HG03135 (cell line): ENCODE results near the gene CHMP4A.

Experiments used
- ATAC-seq: cut with Tn5 transposase; IDR thresholded peaks from one replicate; pipeline ENCODE4 v1.9.1; 2021; ENCODE audit warnings: mild to moderate bottlenecking, moderate library complexity; ENCODE audit not compliant: unreplicated experiment

The CHMP4A gene, protein sequence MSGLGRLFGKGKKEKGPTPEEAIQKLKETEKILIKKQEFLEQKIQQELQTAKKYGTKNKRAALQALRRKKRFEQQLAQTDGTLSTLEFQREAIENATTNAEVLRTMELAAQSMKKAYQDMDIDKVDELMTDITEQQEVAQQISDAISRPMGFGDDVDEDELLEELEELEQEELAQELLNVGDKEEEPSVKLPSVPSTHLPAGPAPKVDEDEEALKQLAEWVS

DNA sequence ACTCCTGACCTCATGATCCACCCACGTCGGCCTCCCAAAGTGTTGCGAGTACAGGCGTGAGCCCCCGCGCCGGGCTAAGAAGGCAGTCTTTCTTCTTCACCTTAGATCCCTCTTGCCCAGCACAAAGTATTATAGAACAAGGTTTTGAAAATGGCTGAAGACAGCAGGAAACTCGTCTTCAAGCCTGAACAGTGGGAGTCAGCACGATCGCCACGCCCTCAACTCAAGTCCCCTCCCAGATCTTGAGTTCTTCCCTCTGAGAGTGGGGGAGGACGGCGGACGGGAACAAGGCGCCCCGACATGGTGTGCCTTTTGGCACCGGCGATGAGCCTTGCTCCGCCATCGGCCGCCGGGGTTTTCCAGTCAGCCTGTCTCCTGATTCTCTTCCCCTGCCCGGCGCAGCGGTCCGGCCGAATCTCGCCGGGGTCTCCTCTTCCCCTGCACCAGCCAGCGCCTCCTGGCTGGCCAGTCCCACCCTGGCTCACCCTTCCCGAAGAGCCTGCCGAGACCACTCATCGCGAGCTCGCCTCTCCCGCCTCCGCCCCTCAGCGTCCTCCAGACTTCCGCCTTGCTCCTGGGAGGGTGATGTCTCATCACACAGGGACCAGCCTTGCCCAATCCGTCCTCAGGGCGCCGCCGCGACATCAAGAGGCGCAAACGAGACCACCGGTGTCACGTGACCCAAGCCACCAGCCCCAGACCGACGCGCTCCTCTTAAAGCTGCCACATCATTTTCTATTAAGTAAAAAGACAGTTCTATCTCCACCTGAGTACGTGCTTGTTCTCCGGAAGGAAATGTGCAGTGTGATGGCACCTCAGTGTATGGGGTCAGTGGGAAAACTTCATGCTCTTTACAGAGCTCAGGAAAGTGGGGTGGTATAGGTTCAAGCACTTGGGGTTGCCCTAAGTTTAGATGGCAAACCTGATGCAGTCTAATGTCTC, at the start of gene CHMP4A:
TSS of gene CHMP4A (minus strand) at position 565 of the 942 bp plus-strand sequence. CDS start at position 516, 49 bp downstream.
- ATAC-seq = peak; percentile 73

DNA sequence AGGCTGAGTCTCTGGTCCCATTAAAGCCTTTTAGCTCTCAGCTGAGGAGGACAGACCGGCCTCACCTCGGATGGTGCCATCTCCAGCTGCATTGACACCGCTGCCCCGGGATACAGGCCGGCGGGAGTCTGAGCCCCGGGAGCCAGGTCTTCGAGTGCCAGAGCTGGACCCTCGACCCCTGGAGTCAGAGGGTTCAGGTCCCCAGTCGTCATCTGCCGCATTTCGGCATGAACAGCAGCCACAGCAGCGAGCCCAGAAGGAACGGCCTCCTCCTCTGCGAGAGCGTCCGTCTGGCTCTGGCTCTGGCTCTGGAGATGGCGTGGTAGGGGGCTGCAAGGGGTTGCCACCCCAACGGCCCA, 48.7 kb upstream of the CHMP4A start:
- no peak for ATAC-seq

DNA sequence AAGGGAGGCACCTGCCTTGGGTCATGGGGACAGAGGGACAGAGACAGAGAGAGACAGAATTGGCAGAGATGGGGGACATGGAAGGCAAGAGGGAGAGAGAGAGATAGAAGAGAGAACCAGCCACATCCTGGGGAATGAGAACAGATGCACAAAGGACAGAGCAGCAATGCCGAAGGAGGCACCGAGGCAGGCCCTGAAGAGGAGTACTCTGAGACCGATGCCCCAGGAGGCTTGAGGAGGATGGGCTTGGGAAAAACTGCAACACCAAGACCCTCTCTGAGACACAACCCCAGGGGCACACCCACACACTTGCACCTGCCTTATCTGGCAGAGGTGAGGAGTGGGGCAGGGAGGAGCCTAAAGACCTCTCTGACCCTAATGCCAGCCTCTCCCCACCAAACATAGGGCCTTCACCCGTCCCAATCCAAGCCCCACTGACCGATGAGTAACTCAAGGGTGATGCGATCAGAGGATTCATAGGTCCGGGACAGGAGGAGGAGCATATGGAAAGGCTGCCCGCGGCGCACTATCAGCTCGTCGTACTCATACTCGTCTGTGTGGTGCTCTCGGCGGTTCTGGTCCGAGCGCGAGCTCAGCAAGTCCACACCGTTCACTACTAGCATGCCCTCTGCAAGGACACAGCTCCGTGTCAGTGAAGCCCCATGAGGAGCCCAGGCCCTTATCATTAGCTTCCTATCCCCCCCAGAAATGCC, 48.1 kb upstream of the CHMP4A start:
- no peak for ATAC-seq

DNA sequence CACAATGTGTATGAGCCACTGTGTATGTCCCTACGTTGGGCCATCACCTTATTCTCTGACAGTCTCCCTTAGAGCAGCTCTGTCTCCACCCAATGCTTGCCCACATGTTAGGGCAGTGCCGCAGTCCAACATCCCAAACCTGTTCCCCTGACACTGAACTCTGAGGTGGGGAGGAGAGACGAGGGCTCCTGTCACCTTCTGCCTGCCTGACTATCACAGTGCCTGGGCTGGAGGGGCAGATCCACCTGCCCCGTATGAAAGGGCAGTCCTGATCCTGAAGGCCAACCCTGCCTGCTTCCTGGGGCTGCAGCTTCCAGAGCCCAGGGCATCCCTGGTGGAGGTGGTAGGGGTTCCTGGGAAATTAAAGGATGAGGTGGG, 47.5 kb upstream of the CHMP4A start:
- no peak for ATAC-seq

DNA sequence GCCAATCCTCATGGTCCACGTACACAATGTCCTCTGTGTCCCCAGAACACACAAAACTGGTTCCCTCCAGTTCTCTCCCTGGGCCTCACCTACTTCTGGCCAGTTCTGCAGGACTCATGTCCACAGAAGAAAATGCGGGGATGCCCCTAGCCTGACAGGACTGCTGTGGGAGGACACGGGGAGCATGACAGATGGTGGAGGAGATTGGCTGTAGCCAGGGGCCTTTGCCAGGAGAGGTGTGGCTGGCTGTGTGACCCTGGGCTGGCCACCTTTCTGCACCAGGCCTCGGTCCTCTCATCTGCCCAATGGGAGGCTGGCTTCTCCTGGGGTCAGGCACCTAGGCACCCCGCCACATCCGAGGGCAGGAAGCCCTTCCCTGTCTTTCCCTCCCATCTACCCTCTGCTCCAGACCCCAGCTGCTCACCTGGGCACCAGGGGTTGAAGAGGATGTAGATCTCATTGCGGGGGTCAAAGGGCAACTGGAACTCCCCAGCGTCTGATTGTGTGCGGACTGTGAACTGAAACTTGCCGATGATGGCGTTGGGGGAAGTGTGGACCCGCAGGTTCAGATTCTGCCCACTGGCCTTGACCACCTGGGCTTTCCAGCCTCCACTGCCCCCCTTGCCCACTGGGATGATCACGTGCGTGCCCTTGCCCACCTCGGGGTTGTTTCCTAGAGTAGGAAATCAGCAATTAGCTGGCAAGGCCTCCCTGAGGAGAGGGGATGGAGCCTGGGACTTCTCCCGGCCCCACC, 46.9 kb upstream of the CHMP4A start:
- ATAC-seq = no peak

DNA sequence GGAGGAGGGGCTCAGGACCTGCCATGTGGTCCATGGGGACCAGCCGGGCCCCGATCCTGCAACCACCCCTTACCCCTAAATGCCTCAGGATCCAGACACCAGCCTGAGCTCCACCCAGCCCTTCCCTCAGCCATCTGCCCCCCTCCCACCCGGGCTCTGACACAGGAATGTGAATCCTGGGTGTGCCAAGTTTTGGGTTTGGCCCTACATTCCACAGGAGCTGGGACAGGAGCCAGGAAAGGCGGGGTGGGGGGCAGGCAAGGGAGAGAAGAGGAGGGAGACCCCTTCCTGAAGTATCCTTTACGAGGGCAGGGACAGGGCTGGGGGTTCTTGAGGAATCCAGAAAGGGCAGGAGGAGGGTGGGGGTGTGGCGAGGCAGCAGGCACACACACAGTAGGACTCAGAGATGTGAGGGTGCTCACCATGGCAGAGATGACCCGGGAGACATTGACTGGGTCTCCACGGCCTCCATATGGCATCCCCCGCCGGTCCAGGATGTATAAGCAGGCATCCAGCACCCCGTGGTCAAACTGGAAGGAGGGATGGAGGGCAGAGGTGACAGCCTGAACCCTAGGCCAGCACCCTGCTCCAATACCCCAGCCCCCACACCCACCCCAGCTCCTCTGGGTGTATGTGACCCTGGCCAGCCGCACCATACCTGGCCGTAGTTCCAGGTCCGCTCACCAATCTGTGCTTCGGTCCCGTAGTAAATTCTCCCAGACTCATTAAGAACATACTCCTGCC, 46.2 kb upstream of the CHMP4A start:
- no peak for ATAC-seq

DNA sequence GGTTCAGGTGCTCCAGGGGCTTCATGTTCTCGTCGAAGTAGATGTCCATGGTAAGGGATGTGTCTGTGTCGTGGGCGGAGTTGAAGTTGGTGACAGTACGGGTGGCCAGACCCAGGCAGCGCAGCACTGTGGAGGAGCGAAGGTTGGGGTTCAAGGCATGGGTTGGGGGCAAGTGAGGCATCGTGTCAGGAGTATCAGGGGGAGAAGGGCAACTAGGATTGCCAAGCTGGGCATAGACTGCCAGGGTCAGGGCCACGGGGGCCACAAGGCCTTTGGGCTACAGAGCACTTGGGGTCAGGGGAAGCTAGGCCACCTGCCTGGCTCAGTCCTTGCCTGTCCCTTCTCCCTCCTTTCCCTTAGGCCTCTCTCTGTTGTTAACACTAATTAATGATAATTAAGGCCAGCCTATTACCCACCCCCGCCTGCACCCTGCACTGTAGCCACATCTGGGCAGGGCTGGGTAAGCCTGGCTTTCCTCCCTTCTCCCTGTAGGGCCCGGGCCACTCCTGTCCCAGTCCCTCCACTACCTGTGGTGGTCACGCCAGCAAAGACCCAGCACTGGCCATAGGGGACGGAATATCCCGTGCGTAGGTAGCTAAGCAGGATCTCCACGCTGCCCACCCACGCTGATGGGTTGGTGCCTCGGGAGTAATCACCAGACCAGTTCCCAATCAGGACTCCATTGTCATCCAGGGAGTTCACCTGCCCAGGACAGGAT, 45.4 kb upstream of the CHMP4A start:
- no peak for ATAC-seq

DNA sequence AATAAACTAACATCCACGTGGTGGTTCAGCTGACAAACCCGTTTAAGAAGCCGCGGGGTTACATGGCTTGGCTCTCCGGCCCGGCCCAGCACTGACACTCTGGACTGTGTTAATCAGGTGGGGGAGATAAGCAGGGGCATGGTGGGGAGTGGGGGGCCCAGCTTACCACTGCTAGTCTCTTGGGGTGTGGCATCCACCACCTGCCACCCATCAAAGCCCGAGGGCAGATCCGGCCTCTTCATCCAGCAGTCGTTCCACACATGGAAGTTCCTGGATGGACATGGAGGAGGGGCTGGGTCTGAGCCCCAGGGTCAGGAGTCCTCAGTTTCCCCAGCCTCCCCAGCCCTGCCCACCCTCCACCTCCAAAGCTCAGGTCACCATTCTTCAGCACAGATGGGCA, 44.8 kb upstream of the CHMP4A start:
- no peak for ATAC-seq

DNA sequence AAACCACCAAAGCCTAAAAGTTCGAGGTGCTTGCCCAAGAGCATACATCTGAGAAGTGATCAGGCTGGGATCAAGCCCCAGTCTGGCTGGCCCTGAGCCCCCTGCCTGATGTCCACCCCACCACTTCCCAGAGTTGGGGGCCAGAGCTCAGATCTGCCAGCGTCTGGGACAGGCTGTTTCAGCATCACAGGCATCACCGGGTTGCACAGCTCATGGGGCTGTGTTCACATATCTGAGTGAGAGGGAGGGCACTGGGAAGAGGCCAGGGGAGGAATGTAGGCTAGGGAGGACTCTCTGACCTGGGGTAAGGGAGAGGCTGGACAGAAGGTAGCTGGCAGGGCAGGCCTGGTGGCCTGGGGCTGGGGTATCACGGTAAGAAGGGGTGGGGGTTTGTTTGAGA, 43.7 kb upstream of the CHMP4A start:
- no peak for ATAC-seq

DNA sequence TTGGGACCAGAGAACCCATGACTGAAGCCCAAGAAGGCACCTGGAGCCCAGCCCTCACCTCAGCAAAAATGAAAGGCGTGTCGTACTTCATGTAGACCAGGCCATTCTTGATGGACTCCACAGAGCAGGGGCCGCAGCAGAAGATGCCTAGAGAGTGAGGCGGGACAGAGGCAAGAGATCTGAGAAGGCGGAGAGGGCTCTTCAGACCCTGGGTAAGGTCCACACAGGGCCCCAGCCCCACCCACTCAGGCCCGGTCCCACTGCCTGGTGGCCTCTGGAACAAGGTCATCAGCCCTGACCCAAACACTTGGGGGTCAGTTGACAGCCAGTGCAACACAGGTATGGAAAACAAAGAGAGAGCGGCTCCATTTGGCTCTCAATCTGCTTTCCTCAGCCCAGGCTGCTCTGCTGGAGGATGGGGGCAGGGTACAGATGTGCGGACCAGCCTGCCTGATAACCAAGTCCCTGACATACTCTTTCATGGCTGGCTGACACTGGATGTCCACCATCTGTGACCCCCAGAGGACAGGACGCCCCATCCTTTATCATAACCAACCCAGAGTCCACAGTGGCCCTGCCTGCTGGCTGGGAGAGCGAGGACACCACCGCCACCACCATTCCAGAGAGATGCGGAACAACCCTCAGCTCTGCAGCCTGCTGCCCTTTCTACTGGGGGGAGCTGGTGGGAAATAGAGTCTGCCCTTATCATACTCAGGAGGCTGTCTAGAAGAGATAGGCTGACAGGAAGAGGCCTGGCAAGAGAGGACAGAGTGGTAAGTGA, 42.8 kb upstream of the CHMP4A start:
- no peak for ATAC-seq

DNA sequence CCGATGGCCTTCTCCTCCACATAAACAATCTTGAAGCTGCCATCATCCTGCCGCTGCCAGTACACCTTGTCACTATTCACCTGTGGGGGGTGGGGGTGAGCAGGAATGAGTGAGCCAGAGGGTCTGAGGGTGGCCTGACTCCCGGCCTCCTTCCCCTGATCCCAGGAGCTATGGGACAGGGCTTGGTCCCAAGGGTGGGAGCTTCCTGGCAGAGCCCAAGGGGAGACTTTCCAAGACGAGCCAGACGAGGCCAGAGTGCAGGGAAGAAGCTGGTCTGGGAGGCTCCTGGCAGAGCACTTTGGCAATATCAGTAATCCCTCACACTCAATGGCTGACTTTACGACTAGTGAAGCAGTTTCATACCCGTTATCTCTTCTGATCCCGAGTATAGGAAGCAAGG, 42.1 kb upstream of the CHMP4A start:
- no peak for ATAC-seq

DNA sequence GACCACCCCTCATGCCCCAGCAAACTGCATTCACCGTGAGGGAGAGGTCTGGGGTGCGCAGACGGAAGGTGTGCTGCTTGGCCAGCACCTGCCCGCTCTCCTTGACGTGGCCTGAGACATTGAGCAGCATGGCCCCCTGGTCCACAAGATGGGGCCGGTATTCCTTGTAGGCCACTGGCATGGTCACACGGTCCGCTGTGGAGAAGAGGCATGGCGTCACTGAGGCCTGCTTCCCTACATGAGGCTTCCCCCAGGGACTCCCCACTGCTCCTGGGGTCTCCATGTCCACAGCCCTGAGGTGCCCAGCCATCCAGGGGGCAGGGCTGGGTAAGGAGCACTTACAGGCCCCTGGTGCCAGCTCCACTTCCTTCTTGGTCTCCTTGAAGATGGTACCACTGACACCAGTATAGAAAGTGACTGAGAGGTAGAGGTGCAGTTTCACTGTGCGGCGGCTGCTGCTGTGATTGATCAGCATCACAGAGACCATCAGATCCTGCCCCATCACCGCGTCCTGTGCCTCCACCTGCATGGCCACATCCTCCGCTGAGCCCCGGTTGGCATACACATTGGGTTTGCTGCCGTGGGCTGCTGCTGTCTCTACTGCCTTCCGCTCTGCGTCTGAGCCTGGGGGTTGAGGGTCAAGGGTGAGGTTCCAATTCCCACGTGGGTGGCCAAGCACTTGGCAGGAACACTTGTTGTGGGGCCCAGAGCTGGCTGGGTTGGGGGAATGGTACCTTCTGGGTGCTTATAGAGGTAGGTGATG, 41.5 kb upstream of the CHMP4A start:
- no peak for ATAC-seq

DNA sequence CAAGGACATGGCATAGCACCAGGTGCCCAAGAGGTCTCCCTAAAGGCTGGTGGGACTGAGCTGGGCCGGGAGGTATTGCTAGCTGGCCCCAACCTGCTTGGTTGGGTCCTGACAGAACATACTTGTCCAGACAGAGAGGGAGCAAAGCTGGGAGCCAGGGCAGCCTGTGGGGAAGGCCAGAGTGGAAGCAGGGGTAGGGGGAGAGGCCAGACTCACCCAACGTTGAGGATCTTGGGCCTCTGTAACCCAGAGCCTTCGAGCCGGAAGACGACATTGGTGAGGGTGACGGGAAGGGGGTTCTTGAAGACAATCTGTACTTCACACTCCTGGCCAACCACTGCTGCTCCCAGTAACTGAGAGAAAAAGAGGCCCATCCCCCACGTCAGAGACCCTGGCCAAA, 40.6 kb upstream of the CHMP4A start:
- ATAC-seq = no peak

DNA sequence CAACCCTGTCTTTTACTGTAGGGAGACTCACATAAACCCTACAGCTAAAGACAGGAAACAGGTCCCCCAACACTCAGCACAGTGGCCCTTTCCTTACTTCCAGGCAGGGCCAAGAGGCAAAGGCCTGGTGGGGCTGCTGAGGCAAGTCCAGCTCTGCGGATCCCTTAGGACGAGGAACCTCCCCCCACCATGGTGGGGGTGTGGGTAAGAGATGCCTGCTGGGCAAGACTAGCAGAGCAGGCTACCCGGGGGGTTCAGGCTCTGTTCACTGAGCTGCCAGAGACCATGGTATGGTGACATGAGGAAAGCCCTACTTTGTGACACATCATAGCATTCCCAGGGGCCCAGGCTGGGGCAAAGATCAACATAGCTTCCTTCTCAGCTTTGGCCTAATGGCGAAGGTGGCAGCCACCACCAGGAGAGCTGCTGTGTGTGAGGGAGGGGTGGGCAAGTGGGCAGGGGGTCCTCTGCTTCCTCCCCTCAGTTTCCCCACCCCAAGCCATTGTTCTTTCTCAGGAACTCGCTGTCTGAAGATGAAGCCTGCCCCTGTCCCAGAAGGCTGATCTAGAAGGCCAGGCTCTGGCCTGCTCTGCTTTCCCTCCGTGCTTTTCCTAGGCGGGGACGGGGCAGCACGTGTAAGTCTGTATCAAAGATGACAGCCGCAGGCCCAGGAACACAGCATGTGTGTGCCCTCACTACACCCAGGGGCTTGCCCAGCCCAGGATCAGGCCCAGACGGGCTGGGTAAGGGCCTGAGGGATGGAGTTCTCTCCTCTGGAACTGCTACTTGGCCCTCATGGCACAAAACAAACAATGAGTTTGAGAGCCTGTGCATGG, 39.2 kb upstream of the CHMP4A start:
- no peak for ATAC-seq

DNA sequence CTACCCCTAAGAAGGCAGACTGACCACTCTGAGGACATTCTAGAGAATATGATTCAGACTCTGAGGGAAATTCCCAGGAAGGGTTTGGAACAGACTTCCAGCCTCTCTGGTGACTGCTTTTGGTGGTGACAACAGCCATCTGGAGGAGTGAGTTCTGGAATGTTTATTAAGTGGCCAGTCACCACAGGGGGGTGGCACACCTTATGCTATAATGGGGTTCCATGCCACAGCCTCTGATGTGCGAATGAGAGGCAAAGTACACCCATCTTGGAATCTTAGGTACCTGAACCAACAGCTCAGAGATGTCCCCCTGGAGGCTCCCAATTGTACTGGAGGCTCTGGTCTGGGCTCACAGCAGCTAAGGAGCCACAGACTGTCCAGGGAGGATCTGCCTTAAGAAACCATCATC, 38.6 kb upstream of the CHMP4A start:
- ATAC-seq = no peak

DNA sequence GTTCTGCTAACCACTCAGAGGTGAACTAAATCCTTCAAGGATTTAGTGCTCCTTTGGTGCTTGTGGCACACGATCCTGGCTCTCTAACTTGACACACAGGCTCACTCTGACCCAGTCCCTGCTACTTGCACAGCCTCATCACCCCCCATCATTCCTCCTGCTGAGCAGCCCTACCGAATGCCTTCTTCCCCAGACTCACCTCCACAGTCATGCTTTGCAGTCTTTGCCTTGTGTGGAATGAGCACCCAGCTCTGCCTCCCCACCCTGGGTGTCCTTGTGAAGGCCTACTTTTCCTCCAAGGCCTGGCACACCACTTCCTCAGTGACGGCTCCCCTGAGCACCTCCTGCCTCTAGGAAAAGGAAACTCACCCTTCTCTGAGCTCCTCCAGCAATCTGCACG, 37.1 kb upstream of the CHMP4A start:
- no peak for ATAC-seq
